ENCODE results near the gene PSMB8.

Gene PSMB8

DNA sequence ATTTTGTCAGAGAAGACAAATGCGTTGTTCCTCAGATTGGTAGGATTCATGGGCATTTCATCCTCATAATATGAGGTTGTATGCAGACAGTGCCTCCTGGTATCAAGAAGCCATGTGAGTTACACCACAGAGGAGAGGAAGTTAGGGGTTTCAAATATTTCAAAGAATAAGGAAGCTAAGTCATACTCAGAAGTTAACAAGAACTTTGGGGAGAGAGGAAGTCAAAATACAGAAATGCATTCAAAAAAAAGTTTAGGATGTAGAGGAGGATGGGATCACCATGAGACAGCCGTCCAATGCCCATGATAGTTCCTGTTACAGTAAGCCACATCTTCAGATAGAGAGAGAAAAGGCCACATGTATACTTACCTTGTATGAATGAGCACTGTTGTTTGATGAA is 49.3 kb downstream of the PSMB8 start:
- no peak overlapping the region for H3K27ac ChIP-seq
- H3K79me2 ChIP-seq (ENCODE audit: insufficient read depth, low read depth): no peaks in the 10 kb centered on the region
- no peaks in the 10 kb centered on the region for H3K27me3 ChIP-seq (ENCODE audit: insufficient read depth, low read depth)
- H3K9ac ChIP-seq: no peak overlapping the region
- no peak overlapping the region for H3K4me2 ChIP-seq
- no peak overlapping the region for H3K4me3 ChIP-seq (IDR thresholded peaks at IDR 0.05; ENCODE audit: insufficient read depth, low read depth, low read length)
- H3K36me3 ChIP-seq (ENCODE audit: insufficient read depth): no peaks in the 10 kb centered on the region
- no peak overlapping the region for H2AFZ ChIP-seq (ENCODE audit: low read depth)
- no peaks in the 10 kb centered on the region for H4K20me1 ChIP-seq (ENCODE audit: insufficient read depth)
- H3K4me1 ChIP-seq (ENCODE audit: low read depth, poor library complexity, severe bottlenecking): peaks cover 3% of the 10 kb centered on the region
- TF ChIP-seq CTCF (conservative IDR thresholded peaks at IDR 0.05; ENCODE audit: low read depth, low read length): no peak

GRCh38 chr6:32792901-32793435 is 50.9 kb downstream of the PSMB8 start:
- H4K20me1 ChIP-seq (ENCODE audit: insufficient read depth): no peaks in the 10 kb centered on the region
- TF ChIP-seq CTCF (conservative IDR thresholded peaks at IDR 0.05; ENCODE audit: low read depth, low read length): no peak
- H3K27me3 ChIP-seq (ENCODE audit: insufficient read depth, low read depth): no peaks in the 10 kb centered on the region

More at GRCh38 chr6:32792901-32793435, 50.9 kb downstream of the PSMB8 start:
- H2AFZ ChIP-seq (ENCODE audit: low read depth): no peak overlapping the region
- peaks cover 3% of the 10 kb centered on the region for H3K4me1 ChIP-seq (ENCODE audit: low read depth, poor library complexity, severe bottlenecking)
- H3K4me2 ChIP-seq: no peak overlapping the region
- H3K36me3 ChIP-seq (ENCODE audit: insufficient read depth): no peaks in the 10 kb centered on the region
- no peaks in the 10 kb centered on the region for H3K79me2 ChIP-seq (ENCODE audit: insufficient read depth, low read depth)
- H3K27ac ChIP-seq: no peak overlapping the region
- no peak overlapping the region for H3K9ac ChIP-seq
- no peak overlapping the region for H3K4me3 ChIP-seq (IDR thresholded peaks at IDR 0.05; ENCODE audit: insufficient read depth, low read depth, low read length)

Measured in KMS-11 (cell line).